ENCODE results near the gene PRM1. TPM values are rescaled to one million over a fixed set of nuclear protein-coding genes. Genes with fewer than 3 reads are reported as not detected.
A peak's percentile ranks its signal among the peaks of the same experiment; 100 is the strongest.

Gene PRM1
- total RNA-seq, 1 experiment from 2014 or later, result 0.48 TPM

DNA sequence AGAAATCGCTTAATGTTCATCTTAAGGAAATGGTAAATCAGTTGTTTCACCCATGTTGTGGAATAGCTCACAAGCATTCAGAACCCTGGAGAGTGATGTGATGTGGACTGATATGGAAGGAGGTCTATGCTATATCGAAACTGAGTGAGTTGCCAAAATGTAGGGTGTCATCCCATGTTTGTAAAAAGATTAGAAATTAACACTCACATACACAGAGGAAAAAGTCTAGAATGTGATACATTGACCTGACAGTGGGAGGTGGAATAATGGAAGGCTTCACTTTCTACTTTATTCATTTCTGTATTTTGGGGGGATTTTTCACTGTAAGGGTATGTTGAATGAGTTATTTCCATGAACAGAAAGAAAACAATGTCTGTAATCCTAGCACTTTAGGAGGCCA lies 4.7 kb upstream of the PRM1 start (continued):
- TF ChIP-seq, protein P1, sequence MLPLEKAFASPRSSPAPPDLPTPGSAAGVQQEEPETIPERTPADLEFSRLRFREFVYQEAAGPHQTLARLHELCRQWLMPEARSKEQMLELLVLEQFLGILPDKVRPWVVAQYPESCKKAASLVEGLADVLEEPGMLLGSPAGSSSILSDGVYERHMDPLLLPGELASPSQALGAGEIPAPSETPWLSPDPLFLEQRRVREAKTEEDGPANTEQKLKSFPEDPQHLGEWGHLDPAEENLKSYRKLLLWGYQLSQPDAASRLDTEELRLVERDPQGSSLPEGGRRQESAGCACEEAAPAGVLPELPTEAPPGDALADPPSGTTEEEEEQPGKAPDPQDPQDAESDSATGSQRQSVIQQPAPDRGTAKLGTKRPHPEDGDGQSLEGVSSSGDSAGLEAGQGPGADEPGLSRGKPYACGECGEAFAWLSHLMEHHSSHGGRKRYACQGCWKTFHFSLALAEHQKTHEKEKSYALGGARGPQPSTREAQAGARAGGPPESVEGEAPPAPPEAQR (CRISPR knock-in tag; IDR thresholded peaks at IDR 0.05), result no peak
- TF ChIP-seq TEAD4 (CRISPR knock-in tag; IDR thresholded peaks at IDR 0.05) (no peak), TEAD1 (CRISPR knock-in tag; IDR thresholded peaks at IDR 0.05) (no peak), GABPB1 (CRISPR knock-in tag; IDR thresholded peaks at IDR 0.05) (no peak), MXD4 (CRISPR knock-in tag; IDR thresholded peaks at IDR 0.05; ENCODE audit: borderline replicate concordance) (no peak)
- TF ChIP-seq, protein P2, sequence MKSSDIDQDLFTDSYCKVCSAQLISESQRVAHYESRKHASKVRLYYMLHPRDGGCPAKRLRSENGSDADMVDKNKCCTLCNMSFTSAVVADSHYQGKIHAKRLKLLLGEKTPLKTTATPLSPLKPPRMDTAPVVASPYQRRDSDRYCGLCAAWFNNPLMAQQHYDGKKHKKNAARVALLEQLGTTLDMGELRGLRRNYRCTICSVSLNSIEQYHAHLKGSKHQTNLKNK (CRISPR knock-in tag; IDR thresholded peaks at IDR 0.05), result no peak
- TF ChIP-seq, protein P3, sequence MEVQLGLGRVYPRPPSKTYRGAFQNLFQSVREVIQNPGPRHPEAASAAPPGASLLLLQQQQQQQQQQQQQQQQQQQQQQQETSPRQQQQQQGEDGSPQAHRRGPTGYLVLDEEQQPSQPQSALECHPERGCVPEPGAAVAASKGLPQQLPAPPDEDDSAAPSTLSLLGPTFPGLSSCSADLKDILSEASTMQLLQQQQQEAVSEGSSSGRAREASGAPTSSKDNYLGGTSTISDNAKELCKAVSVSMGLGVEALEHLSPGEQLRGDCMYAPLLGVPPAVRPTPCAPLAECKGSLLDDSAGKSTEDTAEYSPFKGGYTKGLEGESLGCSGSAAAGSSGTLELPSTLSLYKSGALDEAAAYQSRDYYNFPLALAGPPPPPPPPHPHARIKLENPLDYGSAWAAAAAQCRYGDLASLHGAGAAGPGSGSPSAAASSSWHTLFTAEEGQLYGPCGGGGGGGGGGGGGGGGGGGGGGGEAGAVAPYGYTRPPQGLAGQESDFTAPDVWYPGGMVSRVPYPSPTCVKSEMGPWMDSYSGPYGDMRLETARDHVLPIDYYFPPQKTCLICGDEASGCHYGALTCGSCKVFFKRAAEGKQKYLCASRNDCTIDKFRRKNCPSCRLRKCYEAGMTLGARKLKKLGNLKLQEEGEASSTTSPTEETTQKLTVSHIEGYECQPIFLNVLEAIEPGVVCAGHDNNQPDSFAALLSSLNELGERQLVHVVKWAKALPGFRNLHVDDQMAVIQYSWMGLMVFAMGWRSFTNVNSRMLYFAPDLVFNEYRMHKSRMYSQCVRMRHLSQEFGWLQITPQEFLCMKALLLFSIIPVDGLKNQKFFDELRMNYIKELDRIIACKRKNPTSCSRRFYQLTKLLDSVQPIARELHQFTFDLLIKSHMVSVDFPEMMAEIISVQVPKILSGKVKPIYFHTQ (CRISPR knock-in tag; IDR thresholded peaks at IDR 0.05), result no peak
- TF ChIP-seq, protein P4, sequence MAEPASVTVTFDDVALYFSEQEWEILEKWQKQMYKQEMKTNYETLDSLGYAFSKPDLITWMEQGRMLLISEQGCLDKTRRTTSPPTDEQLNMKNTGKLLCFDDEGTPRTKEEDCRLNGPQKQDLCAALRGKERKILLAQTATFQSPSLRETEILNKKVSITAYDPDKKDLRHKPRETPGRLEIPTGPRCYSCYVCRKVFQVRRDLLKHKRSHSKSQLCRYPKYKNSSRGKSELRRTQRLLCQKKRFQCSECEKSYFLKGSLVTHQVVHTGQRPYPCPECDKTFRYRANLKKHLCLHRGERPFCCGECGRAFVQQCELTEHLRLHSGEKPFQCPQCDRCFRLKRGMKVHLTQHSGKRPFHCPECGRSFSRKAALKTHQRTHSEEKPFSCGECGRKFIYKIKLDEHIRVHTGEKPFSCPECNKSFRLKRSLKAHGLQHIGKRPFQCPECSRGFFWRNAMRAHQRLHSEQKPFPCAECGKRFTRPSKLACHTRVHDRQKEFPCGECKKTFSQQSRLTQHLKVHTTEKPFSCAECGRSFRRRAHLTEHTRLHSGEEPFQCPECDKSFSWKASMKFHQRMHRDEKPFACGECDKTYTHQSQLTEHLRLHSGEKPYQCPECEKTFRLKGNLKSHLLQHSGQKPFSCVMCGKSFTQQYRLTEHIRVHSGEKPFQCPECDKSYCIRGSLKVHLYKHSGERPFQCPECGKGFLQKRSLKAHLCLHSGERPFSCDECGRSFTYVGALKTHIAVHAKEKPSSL (CRISPR knock-in tag; conservative IDR thresholded peaks at IDR 0.05), result no peak

DNA sequence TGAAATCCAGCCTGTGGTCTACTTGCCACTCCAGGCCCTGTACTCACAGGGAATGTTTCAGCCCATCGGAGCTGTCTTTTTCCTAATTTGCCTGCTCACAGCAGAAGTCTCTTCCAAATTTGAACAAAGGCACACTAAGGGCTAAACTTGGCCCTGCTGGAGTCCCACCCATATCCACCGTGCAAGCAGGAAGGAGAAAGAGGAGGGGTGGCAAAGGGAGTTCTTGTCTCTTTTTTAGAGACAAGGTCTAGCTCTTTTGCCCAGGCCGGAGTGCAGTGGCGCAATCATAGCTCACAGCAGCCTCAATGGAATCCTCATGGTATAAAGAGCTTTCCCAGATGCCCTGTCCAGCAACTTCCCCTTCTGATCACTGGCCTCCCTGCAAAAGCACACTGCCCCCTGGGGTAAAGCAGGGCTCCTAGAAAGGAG lies 2.7 kb upstream of the PRM1 start:
- peak; percentile 38; the same call in 1 of the 2 replicates for ATAC-seq

DNA sequence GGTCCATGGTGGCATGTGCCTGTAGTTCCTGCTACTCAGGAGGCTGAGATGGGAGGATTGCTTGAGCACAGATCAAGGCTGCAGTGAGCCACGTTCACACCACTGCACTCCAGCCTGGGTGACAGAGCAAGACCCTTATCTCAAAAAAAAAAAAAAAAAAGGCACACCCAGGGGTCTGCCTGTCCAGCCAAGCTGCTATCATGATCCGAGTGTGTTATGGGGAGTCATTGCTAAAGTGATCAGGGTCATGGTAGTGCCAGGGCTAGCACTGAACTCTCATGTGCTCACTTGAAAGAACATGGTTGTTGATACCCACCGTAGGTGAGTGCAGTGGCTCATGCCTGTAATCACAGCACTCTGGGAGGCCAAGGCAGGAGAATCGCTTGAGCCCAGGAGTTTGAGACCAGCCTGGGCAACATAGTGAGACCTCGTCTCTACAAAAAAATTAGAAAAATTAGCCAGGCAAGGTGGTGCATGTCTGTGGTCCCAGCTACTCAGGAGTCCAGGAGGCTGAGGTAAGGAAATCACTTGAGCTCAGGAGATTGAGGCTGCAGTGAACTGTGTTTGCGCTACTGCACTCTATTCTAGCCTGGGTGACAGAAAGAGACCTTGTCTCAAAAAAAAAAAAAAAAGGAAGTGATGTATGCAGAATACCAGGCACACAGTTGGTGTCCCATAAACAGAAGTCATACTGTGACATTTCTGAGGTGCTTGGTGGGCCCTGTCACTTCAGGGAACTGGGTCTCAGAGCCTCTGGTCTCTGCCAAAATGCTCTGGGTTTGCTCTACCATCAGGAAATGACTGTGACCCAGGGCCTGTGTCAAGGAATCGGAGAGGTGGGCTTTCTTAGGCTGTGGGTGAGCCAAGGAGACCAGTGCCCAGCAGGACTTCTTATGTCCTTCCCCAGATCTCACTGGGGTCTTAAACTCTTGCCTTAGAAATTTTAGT lies 2.2 kb downstream of the PRM1 start:
- Mint-ChIP-seq H3K4me3 (no peak overlapping the region), H3K9me3 (peaks cover 8% of the 10 kb centered on the region), H3K27ac (no peak overlapping the region), H3K4me1 (peaks cover 8% of the 10 kb centered on the region), H3K36me3 (no peaks in the 10 kb centered on the region), H3K27me3 (ENCODE audit: low read depth) (no peaks in the 10 kb centered on the region; the same call in 1 of the 2 replicates)
- no peak for DNase-seq (ENCODE audit: low spot score)
- CTCF ChIA-PET, result interaction anchor here (1.0 to 3.5 kb wide), 3 partner anchors 23 to 93 kb away, joined by 3 to 14 read pairs (median 4); partner anchors contain the start of gene SOCS1
- ATAC-seq, result no peak
- POLR2A ChIA-PET, result interaction anchor here (0.6 kb wide), 1 partner anchor 36 kb away, joined by 3 read pairs; no protein-coding TSS in a partner anchor
- TF ChIP-seq FOXP1 (CRISPR knock-in tag; IDR thresholded peaks at IDR 0.05; ENCODE audit: borderline replicate concordance), result no peak
- no peak for TF ChIP-seq CREM (CRISPR knock-in tag; IDR thresholded peaks at IDR 0.05)
- no peak for TF ChIP-seq ZNF232 (CRISPR knock-in tag; IDR thresholded peaks at IDR 0.05)
- TF ChIP-seq GTF2I (CRISPR knock-in tag; conservative IDR thresholded peaks at IDR 0.05), result no peak
- TF ChIP-seq, protein P5, sequence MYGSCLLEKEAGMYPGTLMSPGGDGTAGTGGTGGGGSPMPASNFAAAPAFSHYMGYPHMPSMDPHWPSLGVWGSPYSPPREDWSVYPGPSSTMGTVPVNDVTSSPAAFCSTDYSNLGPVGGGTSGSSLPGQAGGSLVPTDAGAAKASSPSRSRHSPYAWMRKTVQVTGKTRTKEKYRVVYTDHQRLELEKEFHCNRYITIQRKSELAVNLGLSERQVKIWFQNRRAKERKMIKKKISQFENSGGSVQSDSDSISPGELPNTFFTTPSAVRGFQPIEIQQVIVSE (CRISPR knock-in tag; IDR thresholded peaks at IDR 0.05; ENCODE audit: borderline replicate concordance), result no peak
- no peak for TF ChIP-seq ZBTB21 (CRISPR knock-in tag; IDR thresholded peaks at IDR 0.05; ENCODE audit: borderline replicate concordance)
- no peak for TF ChIP-seq GRHL2 (CRISPR knock-in tag; IDR thresholded peaks at IDR 0.05; ENCODE audit: insufficient replicate concordance, severe bottlenecking)
- TF ChIP-seq, protein P6, sequence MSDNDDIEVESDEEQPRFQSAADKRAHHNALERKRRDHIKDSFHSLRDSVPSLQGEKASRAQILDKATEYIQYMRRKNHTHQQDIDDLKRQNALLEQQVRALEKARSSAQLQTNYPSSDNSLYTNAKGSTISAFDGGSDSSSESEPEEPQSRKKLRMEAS (CRISPR knock-in tag; IDR thresholded peaks at IDR 0.05), result no peak
- TF ChIP-seq, protein P7, sequence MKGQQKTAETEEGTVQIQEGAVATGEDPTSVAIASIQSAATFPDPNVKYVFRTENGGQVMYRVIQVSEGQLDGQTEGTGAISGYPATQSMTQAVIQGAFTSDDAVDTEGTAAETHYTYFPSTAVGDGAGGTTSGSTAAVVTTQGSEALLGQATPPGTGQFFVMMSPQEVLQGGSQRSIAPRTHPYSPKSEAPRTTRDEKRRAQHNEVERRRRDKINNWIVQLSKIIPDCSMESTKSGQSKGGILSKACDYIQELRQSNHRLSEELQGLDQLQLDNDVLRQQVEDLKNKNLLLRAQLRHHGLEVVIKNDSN (CRISPR knock-in tag; IDR thresholded peaks at IDR 0.05), result no peak
- no peak for TF ChIP-seq CBFB (CRISPR knock-in tag; IDR thresholded peaks at IDR 0.05; ENCODE audit: low read depth)
- TF ChIP-seq RELA (CRISPR knock-in tag; IDR thresholded peaks at IDR 0.05; ENCODE audit: borderline replicate concordance), result no peak

More for the DNA sequence above, 2.7 kb upstream of the PRM1 start:
- H3K4me1 Mint-ChIP-seq, result peaks cover 13% of the 10 kb centered on the region
- ChIA-PET POLR2A (interaction anchor here (1.4 kb wide), 1 partner anchor 28 kb away, joined by 4 read pairs; the partner anchor contains the start of gene SOCS1), CTCF (interaction anchor here (0.6 to 2.6 kb wide), 10 partner anchors 12 to 103 kb away, joined by 3 to 21 read pairs (median 4); partner anchors contain the start of gene SOCS1)
- H3K27ac Mint-ChIP-seq, result no peak overlapping the region
- TF ChIP-seq MXD4 (CRISPR knock-in tag; IDR thresholded peaks at IDR 0.05; ENCODE audit: borderline replicate concordance) (no peak), JAZF1 (CRISPR knock-in tag; IDR thresholded peaks at IDR 0.05) (no peak), SP1 (CRISPR knock-in tag; conservative IDR thresholded peaks at IDR 0.05) (no peak), ZNF219 (CRISPR knock-in tag; IDR thresholded peaks at IDR 0.05; ENCODE audit: borderline replicate concordance) (no peak), NFE2L1 (CRISPR knock-in tag; IDR thresholded peaks at IDR 0.05) (no peak)
- no peak for DNase-seq (ENCODE audit: low spot score)
- H3K27me3 Mint-ChIP-seq (ENCODE audit: low read depth), result no peaks in the 10 kb centered on the region; the same call in 1 of the 2 replicates
- no peaks in the 10 kb centered on the region for H3K9me3 Mint-ChIP-seq
- no peaks in the 10 kb centered on the region for H3K36me3 Mint-ChIP-seq
- no peak overlapping the region for H3K4me3 Mint-ChIP-seq

All from WTC11 (cell line).